Measurements from ENCODE around the gene INS. TPM values are rescaled to one million over a fixed set of nuclear protein-coding genes. Genes with fewer than 3 reads are reported as not detected.

The INS gene
- total and polyA plus RNA-seq, 2 of the 4 experiments (the other 2 are of a cell fraction), result not detected

DNA sequence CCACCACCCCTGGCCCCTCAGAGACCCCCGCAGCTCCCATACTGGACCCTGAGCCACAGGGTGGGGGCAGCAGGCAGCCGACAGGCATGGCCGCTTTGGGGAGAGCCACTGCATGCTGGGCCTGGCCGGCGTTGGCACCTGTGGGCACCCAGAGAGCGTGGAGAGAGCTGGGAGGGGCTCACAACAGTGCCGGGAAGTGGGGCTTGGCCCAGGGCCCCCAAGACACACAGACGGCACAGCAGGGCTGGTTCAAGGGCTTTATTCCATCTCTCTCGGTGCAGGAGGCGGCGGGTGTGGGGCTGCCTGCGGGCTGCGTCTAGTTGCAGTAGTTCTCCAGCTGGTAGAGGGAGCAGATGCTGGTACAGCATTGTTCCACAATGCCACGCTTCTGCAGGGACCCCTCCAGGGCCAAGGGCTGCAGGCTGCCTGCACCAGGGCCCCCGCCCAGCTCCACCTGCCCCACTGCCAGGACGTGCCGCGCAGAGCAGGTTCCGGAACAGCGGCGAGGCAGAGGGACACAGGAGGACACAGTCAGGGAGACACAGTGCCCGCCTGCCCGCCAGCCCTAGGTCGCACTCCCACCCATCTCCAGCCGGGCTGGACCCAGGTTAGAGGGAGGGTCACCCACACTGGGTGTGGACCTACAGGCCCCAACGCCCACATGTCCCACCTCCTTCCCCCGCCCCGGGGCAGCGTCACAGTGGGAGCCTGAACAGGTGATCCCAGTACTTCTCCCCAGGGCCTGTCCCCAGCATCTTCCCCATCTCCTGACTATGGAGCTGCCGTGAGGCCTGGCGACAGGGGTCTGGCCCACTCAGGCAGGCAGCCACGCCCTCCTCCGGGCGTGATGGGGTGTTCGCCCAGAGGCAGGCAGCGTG lies 1.2 kb downstream of the INS start (continued):
- no peak for TF ChIP-seq RAD21 (IDR thresholded peaks at IDR 0.05; ENCODE audit: low read length)

- H3K79me1 ChIP-seq (ENCODE audit: low read depth in 1 of 2, low read length in 2 of 2), result no peaks in the 10 kb centered on the region
- no TSS peak for BruUV-seq (replicated peaks)
- no peak overlapping the region for H2AK5ac ChIP-seq (ENCODE audit: low read depth, low read length)
- H3K14ac ChIP-seq (replicated peaks; ENCODE audit: low read depth, low read length), result no peak overlapping the region
- intact Hi-C loops (cut with micrococcal nuclease) (no loop called here), dilution Hi-C loops (cut with HindIII; ENCODE audit: low sequenced_read_pairs, unreplicated experiment) (no loop called here), in situ Hi-C loops (cut with MboI; ENCODE audit: low sequenced_read_pairs) (no loop called here)
- no peak overlapping the region for H3K56ac ChIP-seq (ENCODE audit: extremely low read depth, insufficient read depth, low read length)
- DNase-seq (no peak), ATAC-seq (ENCODE audit: low read depth) (no peak)
- no CpG with 5 or more reads among the region's 10 CpGs for WGBS, 2 experiments (ENCODE audit: extremely low coverage in 2 of 2, insufficient read length in 1 of 2)
- no peak overlapping the region for H2AFZ ChIP-seq (replicated peaks; ENCODE audit: low read length, poor library complexity)
- H3K4ac ChIP-seq (ENCODE audit: low read depth, low read length), result no peak overlapping the region
- no peaks in the 10 kb centered on the region for H3K36me3 ChIP-seq (ENCODE audit: control insufficient read depth, insufficient read depth, low read length)
- H2BK20ac ChIP-seq (ENCODE audit: low read depth, low read length), result no peak overlapping the region
- no peak overlapping the region for H4K91ac ChIP-seq (ENCODE audit: insufficient read depth, low read depth, low read length)
- peaks cover 5% of the 10 kb centered on the region; the same call in 1 of the 2 replicates for H3K27me3 ChIP-seq (ENCODE audit: control insufficient read depth, insufficient read depth, low read length)
- no peaks in the 10 kb centered on the region for H3K9me3 ChIP-seq (ENCODE audit: control insufficient read depth, insufficient read depth, low read length)
- H4K20me1 ChIP-seq (ENCODE audit: insufficient read depth, low read length), result no peaks in the 10 kb centered on the region
- CTCF ChIA-PET, result interaction anchor here (0.7 kb wide), 1 partner anchor 8 kb away, joined by 4 read pairs; no protein-coding TSS in a partner anchor
- no peak overlapping the region for H4K8ac ChIP-seq (ENCODE audit: low read depth in 2 of 2, low read length in 2 of 2)
- TF ChIP-seq RCOR1 (IDR thresholded peaks at IDR 0.05; ENCODE audit: insufficient replicate concordance, low read length), result no peak
- TF ChIP-seq RFX5 (IDR thresholded peaks at IDR 0.05; ENCODE audit: low read depth, low read length), result no peak
- TF ChIP-seq, protein P1, sequence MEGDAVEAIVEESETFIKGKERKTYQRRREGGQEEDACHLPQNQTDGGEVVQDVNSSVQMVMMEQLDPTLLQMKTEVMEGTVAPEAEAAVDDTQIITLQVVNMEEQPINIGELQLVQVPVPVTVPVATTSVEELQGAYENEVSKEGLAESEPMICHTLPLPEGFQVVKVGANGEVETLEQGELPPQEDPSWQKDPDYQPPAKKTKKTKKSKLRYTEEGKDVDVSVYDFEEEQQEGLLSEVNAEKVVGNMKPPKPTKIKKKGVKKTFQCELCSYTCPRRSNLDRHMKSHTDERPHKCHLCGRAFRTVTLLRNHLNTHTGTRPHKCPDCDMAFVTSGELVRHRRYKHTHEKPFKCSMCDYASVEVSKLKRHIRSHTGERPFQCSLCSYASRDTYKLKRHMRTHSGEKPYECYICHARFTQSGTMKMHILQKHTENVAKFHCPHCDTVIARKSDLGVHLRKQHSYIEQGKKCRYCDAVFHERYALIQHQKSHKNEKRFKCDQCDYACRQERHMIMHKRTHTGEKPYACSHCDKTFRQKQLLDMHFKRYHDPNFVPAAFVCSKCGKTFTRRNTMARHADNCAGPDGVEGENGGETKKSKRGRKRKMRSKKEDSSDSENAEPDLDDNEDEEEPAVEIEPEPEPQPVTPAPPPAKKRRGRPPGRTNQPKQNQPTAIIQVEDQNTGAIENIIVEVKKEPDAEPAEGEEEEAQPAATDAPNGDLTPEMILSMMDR (conservative IDR thresholded peaks at IDR 0.05; ENCODE audit: low read depth, low read length), result no peak
- TF ChIP-seq MAZ (IDR thresholded peaks at IDR 0.05; ENCODE audit: borderline replicate concordance, low read depth, low read length), result no peak
- TF ChIP-seq MXI1 (IDR thresholded peaks at IDR 0.05; ENCODE audit: borderline replicate concordance, low read depth, low read length), result no peak
- TF ChIP-seq SMC3 (IDR thresholded peaks at IDR 0.05; ENCODE audit: low read depth, low read length), result no peak
- TF ChIP-seq, protein P2, sequence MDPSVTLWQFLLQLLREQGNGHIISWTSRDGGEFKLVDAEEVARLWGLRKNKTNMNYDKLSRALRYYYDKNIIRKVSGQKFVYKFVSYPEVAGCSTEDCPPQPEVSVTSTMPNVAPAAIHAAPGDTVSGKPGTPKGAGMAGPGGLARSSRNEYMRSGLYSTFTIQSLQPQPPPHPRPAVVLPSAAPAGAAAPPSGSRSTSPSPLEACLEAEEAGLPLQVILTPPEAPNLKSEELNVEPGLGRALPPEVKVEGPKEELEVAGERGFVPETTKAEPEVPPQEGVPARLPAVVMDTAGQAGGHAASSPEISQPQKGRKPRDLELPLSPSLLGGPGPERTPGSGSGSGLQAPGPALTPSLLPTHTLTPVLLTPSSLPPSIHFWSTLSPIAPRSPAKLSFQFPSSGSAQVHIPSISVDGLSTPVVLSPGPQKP (IDR thresholded peaks at IDR 0.05; ENCODE audit: borderline replicate concordance, low read depth, low read length), result no peak
- TF ChIP-seq BHLHE40 (IDR thresholded peaks at IDR 0.05; ENCODE audit: low read depth, low read length), result no peak
- no peak overlapping the region for H2BK15ac ChIP-seq (ENCODE audit: low read depth, low read length)
- no peaks in the 10 kb centered on the region for H3K4me1 ChIP-seq (ENCODE audit: control insufficient read depth, insufficient read depth, low read length)
- no peak overlapping the region for H2AK9ac ChIP-seq (replicated peaks; ENCODE audit: low read depth, low read length, poor library complexity)
- H4K5ac ChIP-seq (ENCODE audit: low read depth, low read length), result no peak overlapping the region
- no peak overlapping the region for H3K23ac ChIP-seq (ENCODE audit: low read depth, low read length)
- H3K27ac ChIP-seq (ENCODE audit: insufficient read depth, low read length), result no peak overlapping the region
- H3K9me1 ChIP-seq (ENCODE audit: insufficient read depth, low read length), result no peaks in the 10 kb centered on the region
- H3K4me3 ChIP-seq (ENCODE audit: insufficient read depth, low read depth, low read length), result no peak overlapping the region
- no peak overlapping the region for H3K9ac ChIP-seq (ENCODE audit: low read depth, low read length)
- no peak overlapping the region for H3K18ac ChIP-seq (ENCODE audit: low read depth, low read length)
- POLR2A ChIA-PET (ENCODE audit: unreplicated experiment), result no interaction called here
- H3K4me2 ChIP-seq (ENCODE audit: low read depth, low read length), result no peak overlapping the region
- H2BK5ac ChIP-seq (ENCODE audit: low read depth, low read length, poor library complexity, severe bottlenecking), result no peak overlapping the region
- no peak overlapping the region for H2BK120ac ChIP-seq (ENCODE audit: low read depth, low read length)
Measured at GRCh38 chr11:2158966-2159365, 2.0 kb downstream of the INS start.

All from IMR-90 (cell line).